DOHH2 (cell line): ENCODE measurements around the gene DCPS.

Source experiments
- H3F3A ChIP-seq: fragments of 200-600 bp; sonication (generic), shearing (Covaris generic); 2 replicates; pipeline ENCODE4 v1.6.0; 2016; ENCODE audit warnings: antibody characterized with exemption, mild to moderate bottlenecking; ENCODE audit not compliant: control insufficient read depth, insufficient read depth
- H3K27ac ChIP-seq: fragments of 200-600 bp; sonication (generic); 2 replicates; pipeline ENCODE4 v1.5.1; 2014; ENCODE audit warnings: low read depth, mild to moderate bottlenecking, low read length, moderate library complexity
- H3K27me3 ChIP-seq: fragments of 200-600 bp; sonication (generic); 2 replicates; pipeline ENCODE4 v1.6.1; 2014; ENCODE audit warnings: mild to moderate bottlenecking, low read length, mixed read lengths; ENCODE audit not compliant: control insufficient read depth
- H3K36me3 ChIP-seq: fragments of 200-600 bp; sonication (generic); 2 replicates; pipeline ENCODE4 v1.6.1; 2014; ENCODE audit warnings: mild to moderate bottlenecking, low read length, moderate library complexity, mixed read lengths; ENCODE audit not compliant: control insufficient read depth
- H3K4me1 ChIP-seq: fragments of 200-600 bp; sonication (generic); 2 replicates; pipeline ENCODE4 v1.6.1; 2014; ENCODE audit warnings: mild to moderate bottlenecking, low read length, mixed read lengths; ENCODE audit not compliant: control insufficient read depth
- H3K4me2 ChIP-seq: fragments of 200-600 bp; sonication (generic); 2 replicates; pipeline ENCODE4 v1.6.0; 2014; ENCODE audit warnings: mild to moderate bottlenecking, low read length, moderate library complexity
- H3K4me3 ChIP-seq: fragments of 200-600 bp; sonication (generic); 2 replicates; pipeline ENCODE4 v1.5.1; 2014; ENCODE audit warnings: mild to moderate bottlenecking, low read length, mixed read lengths
- H3K79me2 ChIP-seq: fragments of 200-600 bp; sonication (generic); 2 replicates; pipeline ENCODE4 v1.6.1; 2014; ENCODE audit warnings: mild to moderate bottlenecking, low read length, mixed read lengths; ENCODE audit not compliant: control insufficient read depth
- H3K9me2 ChIP-seq: fragments of 200-600 bp; sonication (generic); replicated peaks from 2 replicates; pipeline ENCODE4 v1.6.1; 2014; ENCODE audit warnings: mild to moderate bottlenecking, low read length, mixed read lengths; ENCODE audit not compliant: control insufficient read depth
- H3K9me3 ChIP-seq: fragments of 200-600 bp; sonication (generic); 2 replicates; pipeline ENCODE4 v1.6.1; 2014; ENCODE audit warnings: antibody characterized with exemption, low read length, mixed read lengths; ENCODE audit not compliant: control insufficient read depth, insufficient read depth
- H4K20me1 ChIP-seq: fragments of 200-600 bp; sonication (generic); 2 replicates; pipeline ENCODE4 v1.6.0; 2014; ENCODE audit warnings: low read depth, mild to moderate bottlenecking, antibody characterized with exemption, low read length, moderate library complexity; ENCODE audit not compliant: control insufficient read depth, insufficient read depth
- CTCF ChIP-seq: fragments of 200-600 bp; sonication (generic); IDR thresholded peaks from one replicate; pipeline ENCODE4 v1.5.1; 2014; ENCODE audit warnings: antibody characterized with exemption, mild to moderate bottlenecking, low read depth, low read length; ENCODE audit not compliant: poor library complexity, severe bottlenecking
- EZH2phosphoT487 ChIP-seq: fragments of 200-600 bp; sonication (generic); IDR thresholded peaks from 2 replicates; pipeline ENCODE4 v1.6.1; 2017; ENCODE audit warnings: borderline replicate concordance, mild to moderate bottlenecking, antibody characterized with exemption, low read length, moderate library complexity, mixed read lengths

DCPS gene

GRCh38 chr11:126328938-126329643 lies 25.2 kb downstream of the DCPS start:
- no peaks in the 10 kb centered on the region for H4K20me1 ChIP-seq
- H3K9me2 ChIP-seq = no peaks in the 10 kb centered on the region
- peaks cover 12% of the 10 kb centered on the region for H3K36me3 ChIP-seq
- H3K27ac ChIP-seq = no peak overlapping the region
- H3K27me3 ChIP-seq = no peaks in the 10 kb centered on the region
- TF ChIP-seq EZH2phosphoT487 (no peak), CTCF (no peak)
- H3K9me3 ChIP-seq = no peaks in the 10 kb centered on the region
- no peaks in the 10 kb centered on the region; the same call in 1 of the 2 replicates for H3K79me2 ChIP-seq
- no peak overlapping the region for H3K4me2 ChIP-seq
- H3F3A ChIP-seq = no peaks in the 10 kb centered on the region
- no peaks in the 10 kb centered on the region for H3K4me1 ChIP-seq
- no peak overlapping the region for H3K4me3 ChIP-seq

GRCh38 chr11:126329644-126330211 lies 25.9 kb downstream of the DCPS start:
- TF ChIP-seq CTCF (no peak), EZH2phosphoT487 (no peak)
- H4K20me1 ChIP-seq = no peaks in the 10 kb centered on the region
- peaks cover 12% of the 10 kb centered on the region for H3K36me3 ChIP-seq
- no peaks in the 10 kb centered on the region for H3K27me3 ChIP-seq
- H3F3A ChIP-seq = no peaks in the 10 kb centered on the region
- H3K27ac ChIP-seq = no peak overlapping the region
- H3K4me3 ChIP-seq = no peak overlapping the region
- H3K9me2 ChIP-seq = no peaks in the 10 kb centered on the region
- no peaks in the 10 kb centered on the region for H3K4me1 ChIP-seq
- no peaks in the 10 kb centered on the region for H3K9me3 ChIP-seq
- no peaks in the 10 kb centered on the region; the same call in 1 of the 2 replicates for H3K79me2 ChIP-seq
- H3K4me2 ChIP-seq = no peak overlapping the region

- H3K36me3 ChIP-seq = peaks cover 16% of the 10 kb centered on the region
- TF ChIP-seq CTCF (no peak), EZH2phosphoT487 (no peak)
- no peaks in the 10 kb centered on the region for H3K9me3 ChIP-seq
- H3K27ac ChIP-seq = no peak overlapping the region
- H4K20me1 ChIP-seq = no peaks in the 10 kb centered on the region
- H3K79me2 ChIP-seq = no peaks in the 10 kb centered on the region
- H3F3A ChIP-seq = no peaks in the 10 kb centered on the region
- H3K4me3 ChIP-seq = no peak overlapping the region
- no peaks in the 10 kb centered on the region for H3K27me3 ChIP-seq
- no peaks in the 10 kb centered on the region for H3K9me2 ChIP-seq
- no peak overlapping the region for H3K4me2 ChIP-seq
- H3K4me1 ChIP-seq = no peaks in the 10 kb centered on the region
Measured at GRCh38 chr11:126331286-126331685, 27.4 kb downstream of the DCPS start.
